ENCODE data around the gene RGS10.

Gene RGS10

GRCh38 chr10:119526621-119527592 lies 15.6 kb downstream of the RGS10 start:
- TF ChIP-seq CTCF (IDR thresholded peaks at IDR 0.05; ENCODE audit: low read length, missing control alignments): no peak
- no peak for DNase-seq (ENCODE audit: low read depth)
- H3K4me3 ChIP-seq (replicated peaks; ENCODE audit: low read depth, low read length): no peak overlapping the region

- DNase-seq (ENCODE audit: low read depth): no peak
- H3K4me3 ChIP-seq (replicated peaks; ENCODE audit: low read depth, low read length): no peak overlapping the region
- TF ChIP-seq CTCF (IDR thresholded peaks at IDR 0.05; ENCODE audit: low read length, missing control alignments): no peak
Measured at GRCh38 chr10:119526149-119526548, 16.4 kb downstream of the RGS10 start.

- TF ChIP-seq CTCF (IDR thresholded peaks at IDR 0.05; ENCODE audit: low read length, missing control alignments): no peak
- H3K4me3 ChIP-seq (replicated peaks; ENCODE audit: low read depth, low read length): no peak overlapping the region
- DNase-seq (ENCODE audit: low read depth): no peak
Measured at GRCh38 chr10:119525116-119525515, 17.4 kb downstream of the RGS10 start.

GRCh38 chr10:119524720-119525070 lies 17.8 kb downstream of the RGS10 start:
- no peak for DNase-seq (ENCODE audit: low read depth)
- no peak overlapping the region for H3K4me3 ChIP-seq (replicated peaks; ENCODE audit: low read depth, low read length)
- TF ChIP-seq CTCF (IDR thresholded peaks at IDR 0.05; ENCODE audit: low read length, missing control alignments): no peak

- H3K4me3 ChIP-seq (replicated peaks; ENCODE audit: low read depth, low read length): no peak overlapping the region
- DNase-seq (ENCODE audit: low read depth): no peak
- TF ChIP-seq CTCF (IDR thresholded peaks at IDR 0.05; ENCODE audit: low read length, missing control alignments): no peak
Measured at GRCh38 chr10:119523895-119524719, 18.4 kb downstream of the RGS10 start.

- no peak overlapping the region for H3K4me3 ChIP-seq (replicated peaks; ENCODE audit: low read depth, low read length)
- TF ChIP-seq CTCF (IDR thresholded peaks at IDR 0.05; ENCODE audit: low read length, missing control alignments): no peak
- DNase-seq (ENCODE audit: low read depth): no peak
Measured at GRCh38 chr10:119522747-119523426, 19.6 kb downstream of the RGS10 start.

Measured in fibroblast of pulmonary artery (primary cell).